Cardiac fibroblast (primary cell): ENCODE data around the gene PTPRN2.
A peak's percentile ranks its signal among the peaks of the same experiment; 100 is the strongest.

Source experiments
- DNase-seq, 2 donors: peaks; one replicate each; pipeline versions ENCODE4 v3.0.0 to v3.0.0-alpha.2; 2010; ENCODE audit warnings: low read depth in 2 of 2
- H3K4me3 ChIP-seq, 2 donors: replicated peaks in 1 of 2; 1 replicate in 1 of 2; 2 replicates in 1 of 2; pipeline ENCODE4 v1.5.1; 2011; ENCODE audit warnings: low read depth in 2 of 2, low read length in 2 of 2, mild to moderate bottlenecking in 2 of 2, moderate library complexity in 1 of 2
- TF ChIP-seq, protein P1 (sequence below): IDR thresholded peaks from one replicate; pipeline ENCODE4 v1.5.1; 2011; ENCODE audit warnings: low read depth, mild to moderate bottlenecking, low read length, inconsistent platforms

The PTPRN2 gene

DNA sequence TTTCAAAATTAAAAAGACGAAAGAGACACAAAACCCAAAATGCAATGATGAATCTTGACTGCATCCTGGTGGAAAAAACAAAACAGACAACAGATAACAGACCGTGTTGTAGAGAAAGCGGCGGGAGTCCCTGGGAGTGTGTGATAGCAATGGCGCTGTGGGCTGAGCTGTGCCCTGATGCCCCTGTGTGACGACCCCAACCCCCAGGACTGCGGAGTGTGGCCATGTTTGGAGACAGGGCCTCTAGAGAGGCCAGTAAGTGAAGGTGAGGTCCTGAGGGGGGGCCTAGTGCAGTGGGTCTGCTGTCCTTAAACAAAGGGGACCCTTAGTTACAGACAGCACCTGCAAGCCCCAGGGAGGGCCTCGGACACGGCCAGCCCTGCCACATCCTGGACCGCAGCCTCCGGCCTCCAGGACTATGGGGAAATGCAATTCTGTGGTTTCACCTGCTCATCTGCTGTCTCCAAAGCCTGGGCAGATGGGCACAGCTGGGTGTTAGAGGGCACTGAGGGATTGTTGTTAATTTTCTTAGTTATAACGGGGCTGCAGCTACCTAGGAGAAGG is 973.1 kb downstream of the PTPRN2 start:
- no peak overlapping the region for H3K4me3 ChIP-seq
- TF ChIP-seq, protein P1, sequence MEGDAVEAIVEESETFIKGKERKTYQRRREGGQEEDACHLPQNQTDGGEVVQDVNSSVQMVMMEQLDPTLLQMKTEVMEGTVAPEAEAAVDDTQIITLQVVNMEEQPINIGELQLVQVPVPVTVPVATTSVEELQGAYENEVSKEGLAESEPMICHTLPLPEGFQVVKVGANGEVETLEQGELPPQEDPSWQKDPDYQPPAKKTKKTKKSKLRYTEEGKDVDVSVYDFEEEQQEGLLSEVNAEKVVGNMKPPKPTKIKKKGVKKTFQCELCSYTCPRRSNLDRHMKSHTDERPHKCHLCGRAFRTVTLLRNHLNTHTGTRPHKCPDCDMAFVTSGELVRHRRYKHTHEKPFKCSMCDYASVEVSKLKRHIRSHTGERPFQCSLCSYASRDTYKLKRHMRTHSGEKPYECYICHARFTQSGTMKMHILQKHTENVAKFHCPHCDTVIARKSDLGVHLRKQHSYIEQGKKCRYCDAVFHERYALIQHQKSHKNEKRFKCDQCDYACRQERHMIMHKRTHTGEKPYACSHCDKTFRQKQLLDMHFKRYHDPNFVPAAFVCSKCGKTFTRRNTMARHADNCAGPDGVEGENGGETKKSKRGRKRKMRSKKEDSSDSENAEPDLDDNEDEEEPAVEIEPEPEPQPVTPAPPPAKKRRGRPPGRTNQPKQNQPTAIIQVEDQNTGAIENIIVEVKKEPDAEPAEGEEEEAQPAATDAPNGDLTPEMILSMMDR: no peak
- DNase-seq: no peak

DNA sequence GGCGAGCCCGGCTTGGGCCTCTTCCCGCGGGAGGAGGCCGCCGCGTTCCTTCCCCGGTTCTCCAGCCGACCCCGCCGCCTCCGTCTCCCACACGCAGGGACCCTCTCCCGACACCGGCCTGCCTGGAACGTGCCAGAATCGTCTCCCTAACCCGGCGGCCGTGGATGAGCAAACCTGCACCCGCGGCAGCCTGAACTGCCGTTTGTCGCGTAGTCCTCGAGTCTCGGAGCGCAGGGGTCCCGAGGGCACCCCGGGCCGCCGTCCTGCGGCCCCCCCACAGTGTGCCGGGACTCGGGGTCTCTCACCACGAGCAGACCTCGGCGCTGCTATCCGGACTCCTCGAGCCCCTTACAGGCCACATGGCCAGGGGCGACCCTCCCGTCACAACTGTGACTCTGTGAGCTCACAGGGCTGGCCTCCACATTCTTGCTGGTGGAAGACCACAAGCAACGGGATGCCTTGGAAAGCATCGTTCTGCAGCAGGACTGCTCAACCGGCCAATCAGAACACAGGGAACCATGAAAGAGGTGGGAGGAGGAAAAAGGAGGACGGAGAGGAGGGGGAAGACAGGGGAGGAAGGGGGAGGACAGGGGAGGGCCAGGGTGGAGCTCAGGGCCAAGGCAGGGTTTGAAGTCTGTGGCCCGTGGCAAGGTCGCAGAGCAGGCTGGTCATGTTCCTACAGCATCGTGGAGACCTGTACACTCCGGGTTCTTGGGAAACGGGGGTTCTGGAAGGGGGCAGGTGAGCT is 973.9 kb downstream of the PTPRN2 start:
- DNase-seq: no peak
- no peak overlapping the region for H3K4me3 ChIP-seq
- TF ChIP-seq, protein P1: no peak

DNA sequence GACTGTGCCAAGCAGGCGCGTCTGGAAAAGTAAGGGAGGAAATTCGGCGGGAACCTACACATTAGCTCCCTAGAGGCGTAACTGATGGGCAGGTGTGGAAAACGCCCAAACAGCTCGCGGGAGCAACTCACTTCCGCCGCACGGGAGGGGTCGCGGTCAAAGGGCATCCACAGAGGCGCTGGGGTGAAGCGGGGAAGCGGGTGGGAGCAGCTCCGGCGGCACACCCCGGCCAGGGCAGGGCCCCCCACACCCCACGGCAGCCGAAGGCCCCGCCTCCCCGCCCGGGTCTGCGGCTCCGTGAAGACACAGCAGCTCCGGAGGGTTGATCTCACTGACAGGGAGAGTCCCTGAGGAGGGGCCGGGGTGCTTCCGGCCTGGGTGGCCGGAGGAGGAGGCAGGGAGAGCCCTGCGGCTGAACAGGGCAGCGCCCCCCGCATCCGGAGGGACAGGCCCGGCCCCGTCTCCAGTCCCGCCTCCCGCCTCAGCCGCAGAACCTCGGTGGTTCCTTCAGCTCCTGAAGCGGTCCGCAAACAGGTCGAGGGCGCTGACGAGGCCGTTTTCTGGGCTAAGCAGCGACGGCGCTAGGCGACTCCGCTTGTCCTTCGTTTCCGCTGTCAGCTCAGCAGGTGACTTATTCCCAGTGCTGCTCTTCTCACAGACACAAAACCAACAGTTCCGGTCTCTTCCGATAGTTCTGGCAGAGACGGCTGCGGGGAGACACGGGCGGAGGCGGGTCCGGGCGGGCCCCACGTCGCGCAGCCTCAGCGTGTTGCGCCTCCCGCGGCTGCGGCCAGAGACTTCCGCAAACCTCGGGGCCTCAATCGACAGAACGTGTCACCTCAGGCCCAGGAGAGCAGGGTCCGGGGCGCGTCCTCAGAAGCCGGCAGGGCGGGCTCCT is 974.7 kb downstream of the PTPRN2 start:
- H3K4me3 ChIP-seq: peak overlapping the region in 1 of 2 donors; percentile 15
- TF ChIP-seq, protein P1: no peak
- DNase-seq: no peak

DNA sequence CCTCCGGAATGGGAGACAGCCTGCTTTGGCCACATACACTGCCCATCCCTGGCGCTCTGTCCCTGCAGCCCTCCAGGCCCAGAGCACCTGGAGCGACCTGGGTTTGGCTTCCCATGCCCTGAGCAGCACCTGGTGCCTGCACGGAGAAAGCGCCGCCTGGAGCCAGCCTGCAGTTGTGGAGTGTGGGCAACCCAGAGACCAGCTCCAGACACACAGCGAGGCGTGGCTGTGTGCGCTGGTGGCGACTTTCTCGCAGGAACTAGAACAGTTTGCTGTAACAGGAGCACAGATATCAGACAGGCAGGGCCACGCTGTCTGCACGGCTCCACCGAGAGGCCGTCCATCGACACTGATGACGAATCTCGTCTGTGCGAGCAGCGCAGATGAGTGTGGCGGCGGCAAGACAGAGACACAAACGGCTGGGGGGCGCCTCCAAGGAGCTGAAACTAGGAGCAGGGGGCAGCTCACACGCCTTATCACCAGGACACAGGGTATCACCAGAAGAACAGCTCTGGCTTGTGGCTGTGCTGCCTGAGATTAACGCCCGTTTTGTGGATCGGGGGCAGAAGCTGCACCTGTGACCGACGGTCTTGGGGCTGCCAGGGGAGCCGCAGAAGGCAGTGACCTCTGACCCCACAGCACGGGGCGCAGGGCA is 975.5 kb downstream of the PTPRN2 start:
- no peak overlapping the region for H3K4me3 ChIP-seq
- no peak for DNase-seq
- TF ChIP-seq, protein P1: no peak

DNA sequence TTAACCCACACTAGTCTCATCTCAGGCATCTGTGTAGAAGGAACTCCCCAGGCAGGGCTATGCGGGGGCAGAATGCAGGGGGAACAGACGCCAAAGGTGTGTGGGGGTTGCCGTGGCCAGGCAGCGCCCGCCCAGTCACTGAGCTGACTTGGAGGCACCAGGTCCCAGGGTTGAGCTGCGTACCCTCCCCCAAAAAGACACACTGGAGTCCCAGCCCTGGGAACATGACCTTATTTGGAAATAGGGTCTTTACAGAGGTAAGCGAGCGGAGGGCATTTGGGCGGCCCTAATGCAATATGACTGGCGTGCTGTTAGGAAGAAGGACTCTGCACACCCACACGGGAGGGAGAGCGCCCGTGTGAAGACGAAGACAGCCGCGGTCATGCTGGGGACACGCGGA is 976.3 kb downstream of the PTPRN2 start:
- no peak for DNase-seq
- H3K4me3 ChIP-seq: no peak overlapping the region
- TF ChIP-seq, protein P1: no peak

DNA sequence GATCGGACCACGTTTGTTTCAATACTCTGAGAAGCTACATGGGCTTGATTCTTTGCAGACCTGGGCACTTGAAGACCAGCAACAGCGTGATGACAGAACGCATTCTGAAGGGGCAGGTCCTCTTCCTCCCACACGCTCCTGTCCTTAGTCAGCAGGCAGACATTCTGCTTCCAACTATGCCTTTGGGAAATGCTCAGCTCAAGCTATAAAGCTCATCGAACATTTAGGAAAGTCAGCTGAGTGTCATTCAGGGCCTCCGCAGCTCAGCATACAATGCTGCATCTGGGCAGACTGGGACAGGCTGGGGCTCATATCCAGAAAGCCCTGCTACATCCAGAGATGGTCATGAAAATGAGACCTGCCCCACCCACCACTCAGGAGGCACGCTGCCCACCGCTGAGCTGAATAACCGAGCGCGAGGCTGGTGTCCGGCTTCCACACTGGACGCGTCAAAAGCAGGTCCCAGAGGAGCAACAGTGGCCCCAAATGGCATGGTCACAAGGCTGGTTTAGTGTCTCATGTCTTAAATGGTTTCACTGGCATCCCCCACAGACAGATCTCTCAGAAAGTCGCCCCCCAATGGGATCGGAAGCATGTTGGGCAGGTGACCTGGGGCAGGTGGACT is 976.8 kb downstream of the PTPRN2 start:
- TF ChIP-seq, protein P1: no peak
- DNase-seq: no peak
- no peak overlapping the region for H3K4me3 ChIP-seq
